GDM1 (cell line): ENCODE measurements around the gene ACO2.

Source experiments
- DNase-seq: peaks from one replicate; lab custom pipeline; 2025; lab: John Stamatoyannopoulos, UW

The ACO2 gene

DNA sequence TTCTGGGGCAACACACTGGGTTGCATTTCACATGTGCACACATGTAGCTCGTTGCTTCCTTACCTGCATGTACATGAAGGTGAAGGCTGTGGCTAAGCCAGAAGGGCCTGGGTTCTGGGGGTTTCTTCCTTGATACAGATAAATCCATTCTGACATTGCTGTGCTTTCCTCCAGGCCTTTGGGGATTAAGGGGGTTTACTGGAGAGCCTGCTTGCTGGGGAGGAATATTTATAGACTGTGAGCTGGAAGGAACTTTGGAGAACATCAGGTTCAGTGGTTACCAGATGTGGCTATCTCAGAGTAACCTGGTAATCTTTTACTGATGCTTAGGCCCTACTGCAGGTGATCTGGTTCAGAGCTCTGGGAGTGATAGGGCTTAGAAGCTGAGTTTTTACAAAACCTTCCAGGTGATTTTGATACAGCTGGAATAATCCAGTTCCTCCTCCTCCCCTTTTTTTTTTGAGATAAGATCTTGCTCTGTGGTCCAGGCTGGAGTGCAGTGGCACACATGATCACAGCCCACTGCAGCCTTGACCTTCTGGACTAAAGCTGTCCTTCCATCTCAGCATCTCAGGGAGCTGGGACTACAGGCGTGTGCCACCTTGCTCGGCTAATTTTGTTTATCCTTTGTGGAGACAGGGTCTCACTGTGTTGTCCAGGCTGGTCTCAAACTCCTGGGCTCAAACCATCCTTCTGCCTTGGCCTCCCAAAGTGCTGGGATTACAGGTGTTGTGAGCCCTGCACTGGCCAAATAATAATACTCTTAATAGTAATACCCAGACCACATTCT lies 19.9 kb downstream of the ACO2 start:
- no peak for DNase-seq

DNA sequence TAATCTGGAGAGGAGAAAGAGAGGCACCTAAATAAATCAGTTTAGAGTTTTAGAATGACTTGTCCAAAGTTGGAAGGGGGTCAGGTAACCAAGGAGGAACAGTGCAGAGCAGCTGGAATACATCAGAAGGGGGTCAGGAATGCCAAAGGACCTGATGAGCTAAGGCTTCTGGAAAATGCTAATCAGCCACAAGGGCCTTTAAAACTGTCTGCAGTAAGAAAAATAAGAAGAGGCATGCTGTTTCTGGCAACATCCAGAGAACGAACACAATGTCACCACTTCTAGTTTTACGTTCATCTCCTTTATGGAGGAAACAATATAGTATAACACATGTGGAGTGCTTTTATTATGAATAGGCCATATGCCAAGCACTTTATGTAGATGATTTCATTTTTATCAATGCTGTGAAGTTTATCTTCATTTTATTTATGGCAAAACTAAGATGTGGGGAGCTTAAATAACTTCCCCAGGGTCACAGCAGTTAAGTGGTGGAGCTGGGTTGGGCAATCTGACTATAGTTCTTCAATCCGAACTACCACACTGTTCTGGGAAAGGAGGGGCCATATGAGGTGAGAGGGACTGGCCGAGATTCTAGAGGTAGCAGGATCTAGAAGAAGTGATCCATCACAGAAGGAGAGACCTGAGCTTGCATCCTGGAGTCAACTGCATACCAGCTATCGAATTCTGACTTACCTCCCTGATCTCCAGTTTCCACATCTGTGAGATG lies 22.6 kb downstream of the ACO2 start:
- no peak for DNase-seq

DNA sequence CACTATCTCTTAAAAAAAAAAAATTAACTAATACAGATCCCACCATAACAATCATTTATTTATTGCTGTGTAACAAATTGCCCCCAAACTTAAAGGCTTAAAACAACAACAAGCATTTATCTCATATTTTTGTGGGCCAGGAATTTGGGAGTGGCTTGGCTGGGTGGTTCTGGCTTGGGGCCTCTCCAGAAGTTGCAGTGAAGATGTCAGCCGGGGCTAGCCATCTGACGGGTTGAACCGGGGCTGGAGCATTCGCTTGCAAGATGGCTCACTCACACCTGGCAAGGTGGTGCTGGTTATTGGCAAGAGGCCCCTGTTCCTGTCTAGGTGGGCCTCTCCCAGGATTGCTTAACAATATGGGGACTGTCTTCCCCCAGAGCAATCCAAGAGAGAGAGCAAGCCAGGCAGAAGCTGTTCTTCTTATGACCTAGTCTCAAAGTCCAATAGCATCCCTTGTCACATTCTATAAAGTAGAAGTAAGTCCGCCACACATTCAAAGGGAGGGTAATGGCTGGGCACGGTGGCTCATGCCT lies 29.5 kb downstream of the ACO2 start:
- no peak for DNase-seq

DNA sequence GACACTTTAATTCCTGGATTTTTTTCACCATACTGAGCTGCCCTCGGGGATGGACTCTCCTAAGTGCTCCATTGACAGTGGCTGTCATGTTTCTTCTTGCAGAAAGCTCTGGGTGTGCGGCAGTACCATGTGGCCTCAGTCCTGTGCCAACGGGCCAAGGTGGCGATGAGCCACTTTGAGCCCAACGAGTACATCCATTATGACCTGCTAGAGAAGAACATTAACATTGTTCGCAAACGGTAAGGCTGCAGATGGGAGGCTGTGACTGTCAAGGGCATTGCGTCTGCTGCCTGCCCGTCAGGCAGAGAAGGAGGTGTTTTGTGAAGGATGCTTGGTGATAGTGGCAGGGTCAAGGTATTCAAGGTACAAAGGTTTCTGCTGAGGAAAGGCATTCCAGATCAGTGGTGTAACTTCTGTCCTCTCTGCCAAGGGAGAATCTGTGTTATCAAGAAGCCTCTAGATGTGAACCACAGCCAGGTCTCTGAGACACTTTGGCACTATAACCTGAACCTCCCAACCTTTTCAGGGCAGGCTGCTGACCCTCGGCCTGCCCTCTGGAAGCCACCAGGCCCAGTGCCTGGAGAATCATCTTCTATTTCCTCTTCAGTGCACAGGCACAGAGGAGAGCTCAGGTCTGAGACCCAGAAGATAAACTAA lies 30.8 kb downstream of the ACO2 start:
- DNase-seq: no peak

DNA sequence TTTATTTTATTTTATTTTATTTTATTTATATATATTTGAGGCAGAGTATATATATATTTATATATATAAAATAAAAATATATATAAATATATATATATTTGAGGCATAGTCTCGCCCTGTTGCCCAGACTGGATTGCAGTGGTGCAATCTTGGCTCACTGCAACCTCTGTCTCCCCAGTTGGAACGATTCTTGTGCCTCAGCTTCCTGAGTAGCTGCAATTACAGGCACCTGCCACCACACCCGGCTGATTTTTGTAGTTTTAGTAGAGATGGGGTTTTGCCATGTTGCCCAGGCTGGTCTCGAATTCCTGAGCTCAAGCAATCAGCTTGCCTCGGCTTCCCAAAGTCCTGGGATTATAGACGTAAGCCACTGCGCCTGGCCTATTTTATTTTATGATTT lies 31.4 kb downstream of the ACO2 start:
- DNase-seq: no peak

DNA sequence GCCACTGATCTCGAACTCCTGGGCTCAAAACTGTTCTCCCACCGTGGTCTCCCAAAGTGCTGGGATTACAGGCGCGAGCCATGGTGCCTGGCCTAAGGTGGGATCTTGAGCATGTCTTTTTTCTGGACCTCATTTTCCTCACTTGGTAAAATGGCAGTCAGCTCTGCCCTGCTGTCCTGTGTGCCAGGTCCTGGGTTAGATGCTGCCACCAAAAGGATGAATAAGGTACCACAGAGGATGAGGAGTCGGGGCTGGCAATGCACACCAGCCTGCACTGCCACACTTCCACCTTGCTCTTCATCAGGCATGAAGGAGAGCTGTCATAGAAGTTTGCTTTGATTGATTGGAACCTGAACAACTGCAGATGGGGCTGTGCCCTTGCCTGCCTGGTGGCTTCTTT lies 32.3 kb downstream of the ACO2 start:
- peak; percentile 13 for DNase-seq

DNA sequence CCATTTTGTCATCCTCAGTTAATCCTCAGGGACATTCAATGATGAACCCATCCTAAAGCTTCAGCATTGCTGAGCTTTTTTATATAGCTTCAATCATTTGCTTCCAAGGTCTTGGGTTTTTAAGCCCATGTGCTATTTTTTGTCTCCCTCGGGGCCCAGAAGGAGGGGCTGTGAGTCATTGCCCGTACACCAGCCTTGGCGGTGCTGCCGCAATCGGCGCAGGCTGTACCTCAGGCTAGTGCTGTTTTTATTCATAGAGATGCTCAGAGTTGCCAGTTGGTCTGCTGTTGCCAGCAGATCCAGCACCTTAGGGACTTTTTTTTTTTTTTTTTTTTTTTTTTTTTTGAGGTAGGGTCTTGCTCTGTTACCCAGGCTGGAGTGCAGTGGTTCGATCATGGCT lies 35.5 kb downstream of the ACO2 start:
- DNase-seq: no peak

DNA sequence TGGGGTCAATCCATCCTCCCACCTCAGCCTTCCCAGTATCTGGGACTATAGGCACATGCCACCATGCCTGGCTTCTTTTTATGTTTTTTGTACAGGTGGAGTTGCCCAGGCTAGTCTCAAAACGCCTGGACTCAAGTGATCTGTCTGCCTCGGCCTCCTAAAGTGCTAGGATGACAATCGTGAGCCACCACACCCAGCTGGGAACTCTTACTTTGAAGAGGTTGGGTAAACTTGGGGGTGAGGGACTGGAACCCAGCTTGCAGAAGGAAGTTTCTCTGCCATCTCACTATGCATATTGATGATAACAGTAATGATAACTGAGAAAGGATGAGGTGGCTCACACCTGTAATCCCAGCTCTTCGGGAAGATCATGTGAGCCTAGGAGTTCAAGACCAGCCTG lies 35.9 kb downstream of the ACO2 start:
- DNase-seq: no peak

DNA sequence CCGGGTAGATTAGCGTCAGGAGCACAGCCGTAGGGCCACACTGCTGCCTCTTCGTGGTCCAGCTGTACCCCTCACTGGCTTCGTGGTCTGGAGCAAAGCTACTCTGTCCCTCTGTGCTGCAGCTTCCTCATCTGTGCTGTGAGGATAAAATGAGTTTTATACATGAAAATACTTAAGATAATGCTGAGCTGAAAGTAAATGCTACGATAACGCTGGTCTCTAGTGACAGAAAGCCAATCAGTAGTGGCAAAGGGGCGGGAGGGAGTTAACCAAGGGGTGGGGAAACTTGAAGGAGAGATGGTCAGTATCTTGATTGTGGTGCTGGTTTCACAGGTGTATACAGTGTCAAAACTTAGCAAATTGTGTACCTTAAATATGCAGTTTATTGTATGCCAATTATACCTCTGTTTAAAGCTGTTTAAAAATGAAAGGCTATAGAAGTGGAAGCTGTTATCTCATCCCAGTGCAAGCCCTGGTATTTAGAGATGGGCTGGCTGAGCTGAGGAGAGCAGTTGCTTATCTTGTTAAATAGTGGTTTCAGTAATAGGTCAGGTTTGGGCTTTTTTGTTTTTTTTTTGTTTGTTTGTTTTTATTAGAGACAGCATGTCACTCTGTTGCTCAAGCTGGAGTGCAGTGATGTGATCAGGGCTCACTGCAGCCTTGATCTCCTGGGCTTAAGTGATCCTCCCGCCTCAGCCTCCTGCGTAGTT lies 36.7 kb downstream of the ACO2 start:
- DNase-seq: no peak

DNA sequence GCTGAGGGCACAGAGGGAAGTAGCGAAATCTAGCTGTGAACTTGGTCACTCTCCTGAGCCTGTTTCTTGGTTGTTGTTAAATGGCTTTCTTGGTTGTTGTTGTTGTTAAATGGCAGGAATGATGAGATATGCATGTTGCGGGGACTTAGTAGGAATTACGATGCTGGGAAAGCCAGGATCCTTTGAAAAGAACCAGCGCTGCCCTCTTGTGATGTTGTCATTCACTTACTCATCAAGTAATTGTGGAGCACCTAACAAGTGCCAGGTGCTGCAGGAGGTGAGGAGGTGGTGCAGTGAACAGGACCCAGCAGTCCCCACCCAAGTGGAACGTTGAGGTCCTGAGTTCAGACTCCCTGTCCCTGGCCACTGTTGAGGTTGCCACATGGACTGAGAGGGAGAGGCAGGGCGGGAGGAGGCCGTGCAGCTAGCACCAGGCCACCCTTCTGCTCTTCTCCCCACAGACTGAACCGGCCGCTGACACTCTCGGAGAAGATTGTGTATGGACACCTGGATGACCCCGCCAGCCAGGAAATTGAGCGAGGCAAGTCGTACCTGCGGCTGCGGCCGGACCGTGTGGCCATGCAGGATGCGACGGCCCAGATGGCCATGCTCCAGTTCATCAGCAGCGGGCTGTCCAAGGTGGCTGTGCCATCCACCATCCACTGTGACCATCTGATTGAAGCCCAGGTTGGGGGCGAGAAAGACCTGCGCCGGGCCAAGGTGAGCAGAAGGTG lies 38.6 kb downstream of the ACO2 start:
- no peak for DNase-seq

DNA sequence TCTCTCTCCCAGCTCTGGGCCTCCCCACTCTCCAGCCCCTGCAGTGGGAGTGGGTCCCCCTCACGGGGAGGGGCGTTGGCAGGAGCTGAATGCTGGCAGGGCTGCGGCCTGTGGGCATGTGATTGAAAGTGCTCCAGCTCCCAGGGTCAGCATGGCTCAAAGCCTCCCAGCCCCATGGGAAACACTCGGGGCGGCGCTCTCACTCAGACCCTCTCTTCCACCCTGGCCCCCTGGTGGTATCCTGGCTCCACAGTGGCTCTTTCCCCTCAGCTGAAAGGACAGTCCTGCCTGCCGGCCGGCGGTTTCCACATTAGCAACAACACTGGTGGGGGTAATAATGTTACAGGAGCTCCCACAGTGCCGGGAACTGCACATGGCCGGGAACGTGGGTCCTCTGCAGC lies 39.9 kb downstream of the ACO2 start:
- DNase-seq: no peak

DNA sequence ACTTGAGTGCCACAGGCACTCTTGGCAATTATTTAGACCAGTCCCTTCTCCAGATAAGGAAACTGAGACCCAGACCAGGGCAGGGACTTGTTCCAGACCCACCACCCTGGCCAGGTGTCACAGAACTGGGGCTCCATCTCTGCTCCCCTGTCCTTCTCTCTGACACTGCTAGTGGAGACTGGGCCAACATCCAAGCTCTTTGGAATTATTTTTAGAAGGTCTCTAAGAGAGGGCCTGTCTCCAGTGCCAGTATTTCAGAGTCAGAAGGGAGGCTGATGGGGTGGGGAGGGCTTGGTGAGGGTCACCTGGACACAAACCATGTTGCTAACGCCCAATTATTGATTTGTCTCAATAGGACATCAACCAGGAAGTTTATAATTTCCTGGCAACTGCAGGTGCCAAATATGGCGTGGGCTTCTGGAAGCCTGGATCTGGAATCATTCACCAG lies 42.6 kb downstream of the ACO2 start:
- no peak for DNase-seq

DNA sequence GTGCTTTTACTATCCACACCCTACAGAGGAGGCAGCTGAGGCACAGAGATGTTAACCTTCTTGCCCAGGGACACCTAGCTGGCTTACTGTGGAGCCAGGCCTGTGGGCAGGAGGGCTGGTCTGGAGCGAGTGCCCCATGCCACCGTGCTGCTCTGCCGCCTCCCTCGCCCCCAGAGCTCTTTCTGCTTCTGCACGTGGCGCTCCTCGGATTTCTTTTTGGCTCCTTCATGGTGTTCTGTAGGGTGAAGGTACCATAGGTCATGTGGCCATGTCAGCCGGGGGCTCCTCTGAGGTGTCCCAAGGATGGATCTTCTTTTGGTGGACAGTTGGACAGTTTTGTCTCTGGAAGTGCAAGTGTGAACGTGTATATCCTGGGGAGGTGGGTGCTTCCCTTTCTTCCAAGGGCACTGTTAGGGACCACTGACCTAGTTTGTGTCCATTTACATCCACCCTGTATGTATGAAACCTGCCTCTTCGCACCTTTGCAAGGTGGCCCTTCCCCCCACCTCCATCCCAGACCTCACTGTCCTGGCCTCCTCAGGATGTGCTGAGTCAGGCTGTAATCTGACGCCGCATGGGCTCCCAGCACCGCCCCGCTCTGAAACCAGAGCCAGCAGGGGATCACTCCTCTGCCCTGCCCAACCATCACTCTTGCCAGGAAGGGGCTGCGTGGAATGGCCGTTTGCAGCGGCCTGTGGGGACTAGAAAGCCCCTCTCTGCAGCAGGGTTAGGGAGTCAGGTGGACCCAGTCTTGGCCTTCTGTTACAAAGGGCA lies 43.7 kb downstream of the ACO2 start:
- no peak for DNase-seq

DNA sequence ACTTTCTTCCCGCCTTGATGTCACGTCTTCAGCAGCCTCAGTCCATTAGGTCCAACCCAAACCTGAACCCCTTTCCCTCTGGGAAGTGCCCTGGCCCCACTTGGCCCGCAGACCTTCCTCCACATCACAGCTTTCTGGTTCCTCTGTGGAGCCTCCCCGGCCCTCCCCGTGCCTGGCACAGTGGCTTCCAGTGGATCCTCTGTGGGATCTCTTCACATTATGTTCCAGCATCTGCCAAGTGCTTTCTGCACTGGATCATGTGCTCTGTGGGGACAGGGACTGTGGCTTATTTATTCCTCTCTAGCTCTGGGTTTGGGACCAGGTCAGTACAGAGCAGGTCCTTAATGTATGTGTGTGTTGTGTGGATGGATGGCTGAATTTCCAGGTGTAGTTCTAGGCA lies 44.5 kb downstream of the ACO2 start:
- DNase-seq: no peak

DNA sequence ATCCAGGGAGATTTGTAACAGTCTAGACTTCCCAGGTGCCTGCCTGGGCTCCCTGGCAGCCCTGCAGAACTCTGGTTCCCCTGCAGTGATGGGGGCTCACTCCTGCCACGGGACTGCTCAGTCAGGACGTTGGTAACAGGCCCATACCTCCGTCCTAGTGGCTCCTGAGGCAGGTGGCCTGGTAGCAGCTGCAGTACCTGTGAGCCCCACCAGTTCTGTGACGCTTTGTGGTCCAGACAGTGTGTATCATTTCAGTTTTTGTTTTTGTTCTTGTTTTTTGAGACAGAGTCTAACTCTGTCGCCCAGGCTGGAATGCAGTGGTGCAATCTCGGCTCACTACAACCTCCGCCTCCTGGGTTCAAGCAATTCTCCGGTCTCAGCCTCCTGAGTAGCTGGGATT lies 47.5 kb downstream of the ACO2 start:
- no peak for DNase-seq

DNA sequence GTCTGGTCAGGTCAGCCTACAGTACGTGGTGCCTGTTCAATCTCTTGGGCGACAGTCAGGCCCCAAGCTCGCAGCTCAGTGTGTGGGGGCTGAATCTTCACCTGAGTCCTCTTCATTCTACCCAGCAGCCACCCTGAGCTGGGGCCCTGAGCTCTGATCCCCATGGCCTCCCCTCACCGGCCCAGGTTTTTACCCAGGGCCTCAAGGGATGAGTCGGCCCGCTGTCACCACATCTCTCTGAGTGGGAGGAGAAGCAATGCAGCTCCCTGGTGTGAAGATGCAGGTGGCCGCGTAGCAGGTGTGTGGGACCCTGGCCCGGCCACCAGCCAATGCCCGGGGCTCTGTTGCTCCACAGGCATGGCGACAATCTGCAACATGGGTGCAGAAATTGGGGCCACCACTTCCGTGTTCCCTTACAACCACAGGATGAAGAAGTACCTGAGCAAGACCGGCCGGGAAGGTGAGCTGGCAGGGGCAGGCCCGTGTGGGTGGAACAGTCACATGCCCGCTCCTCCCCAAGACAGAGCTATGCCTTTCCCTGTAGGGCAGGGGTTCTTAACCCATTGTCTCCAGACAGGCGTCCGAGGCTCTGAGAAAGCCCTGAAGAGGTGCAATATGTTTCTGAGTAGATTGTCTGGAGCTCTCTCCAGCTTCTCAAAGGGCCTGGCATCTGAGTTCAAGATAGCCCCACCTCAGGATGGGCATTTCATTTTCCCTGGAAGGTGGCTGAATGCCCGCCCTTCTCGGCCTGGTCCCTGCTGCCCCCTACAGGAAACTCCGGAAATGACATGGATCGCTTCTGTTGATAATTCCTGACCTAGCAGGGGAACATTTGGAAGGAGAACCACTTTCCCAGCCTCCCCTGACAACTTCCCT lies 48.5 kb downstream of the ACO2 start:
- DNase-seq: no peak

DNA sequence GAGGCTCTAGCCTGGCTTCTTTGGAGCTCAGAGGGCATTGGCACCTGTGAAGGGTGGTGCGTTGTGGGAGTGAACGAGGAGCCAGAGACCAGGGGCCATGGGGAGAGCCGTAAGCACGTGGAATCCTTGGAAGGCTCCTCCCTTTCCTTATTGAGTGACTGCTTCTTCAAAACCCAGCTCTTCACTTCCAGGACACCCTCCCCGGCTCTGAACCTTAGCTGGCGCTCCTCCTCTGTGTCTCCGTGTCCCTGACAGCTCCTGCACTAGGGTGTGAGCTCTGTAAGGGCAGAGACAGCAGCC lies 49.1 kb downstream of the ACO2 start:
- DNase-seq: no peak

DNA sequence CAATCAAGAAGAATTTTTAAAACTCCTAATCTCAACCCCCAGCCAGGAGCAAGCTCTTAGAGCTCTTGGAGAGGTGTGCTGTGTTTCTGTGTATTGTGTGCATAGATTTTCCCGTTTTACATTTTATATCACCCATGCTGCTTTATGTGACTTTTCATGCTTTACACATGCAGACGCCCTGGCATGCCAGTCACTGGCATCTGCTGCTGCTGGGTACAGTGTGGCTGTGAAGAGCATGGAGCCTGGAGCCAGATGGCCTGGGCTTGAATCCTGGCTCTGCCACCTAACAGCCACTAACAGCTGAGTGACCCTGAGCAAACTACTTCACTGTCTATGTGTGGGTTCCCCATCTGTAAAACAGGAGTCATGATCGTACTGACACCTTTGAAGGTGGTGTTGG lies 52.2 kb downstream of the ACO2 start:
- DNase-seq: no peak

DNA sequence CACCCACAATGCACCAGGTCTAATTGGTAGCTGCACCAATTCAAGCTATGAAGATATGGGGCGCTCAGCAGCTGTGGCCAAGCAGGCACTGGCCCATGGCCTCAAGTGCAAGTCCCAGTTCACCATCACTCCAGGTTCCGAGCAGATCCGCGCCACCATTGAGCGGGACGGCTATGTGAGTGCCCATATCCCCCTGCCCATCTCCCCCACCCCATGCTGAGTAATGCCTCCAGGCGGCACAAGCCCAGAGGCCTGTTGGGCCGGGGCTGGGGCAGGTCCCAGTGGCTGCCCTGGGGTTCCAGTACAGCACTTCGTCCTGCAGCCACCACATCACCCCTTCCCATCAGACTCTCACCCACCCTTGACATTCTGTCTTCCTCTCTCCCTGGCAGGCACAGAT lies 53.9 kb downstream of the ACO2 start:
- DNase-seq: no peak
